Spleen (tissue), 11 donors: Measurements from ENCODE around the gene ABCA10. TPM values are rescaled to one million over a fixed set of nuclear protein-coding genes. Genes with fewer than 3 reads are reported as not detected.

Experiments used
- DNase-seq: peaks from one replicate; pipeline ENCODE4 v3.0.0-alpha.2; 2020
- H3K27ac ChIP-seq, 8 donors: fragments of 200-600 bp; sonication (generic) in 7 of 8; 1 replicate in 4 of 8; 2 replicates in 4 of 8; pipeline versions ENCODE4 v1.5.0 to v1.8.0; 2016 to 2021; ENCODE audit warnings: inconsistent platforms in 4 of 8, mild to moderate bottlenecking in 4 of 8, moderate library complexity in 1 of 8
- H3K27me3 ChIP-seq, 7 donors: fragments of 200-600 bp; sonication (generic) in 6 of 7; replicated peaks in 1 of 7; 1 replicate in 4 of 7; 2 replicates in 3 of 7; pipeline versions ENCODE4 v1.5.0 to v1.8.0; 2016 to 2021; ENCODE audit warnings: inconsistent platforms in 3 of 7, mild to moderate bottlenecking in 1 of 7
- H3K36me3 ChIP-seq, 6 donors: fragments of 200-600 bp; sonication (generic) in 5 of 6; 1 replicate in 4 of 6; 2 replicates in 2 of 6; pipeline versions ENCODE4 v1.5.0 to v1.8.0; 2016 to 2021; ENCODE audit warnings: inconsistent platforms in 2 of 6
- H3K4me1 ChIP-seq, 6 donors: fragments of 200-600 bp; sonication (generic) in 5 of 6; 1 replicate in 3 of 6; 2 replicates in 3 of 6; pipeline versions ENCODE4 v1.5.0 to v1.8.0; 2016 to 2021; ENCODE audit warnings: inconsistent platforms in 3 of 6
- H3K4me3 ChIP-seq, 8 donors: fragments of 200-600 bp; sonication (generic) in 7 of 8; 1 replicate in 4 of 8; 2 replicates in 4 of 8; pipeline versions ENCODE4 v1.5.0 to v1.8.0; 2016 to 2021; ENCODE audit warnings: inconsistent platforms in 4 of 8, mild to moderate bottlenecking in 4 of 8, moderate library complexity in 2 of 8
- H3K9me3 ChIP-seq, 8 donors: fragments of 200-600 bp; sonication (generic) in 7 of 8; 1 replicate in 4 of 8; 2 replicates in 4 of 8; pipeline versions ENCODE4 v1.5.0 to v1.8.0; 2016 to 2021; ENCODE audit warnings: inconsistent platforms in 4 of 8
- CTCF ChIP-seq, 11 experiments: fragments of 200-600 bp in 7 of 11; fragments of 450-650 bp in 4 of 11; sonication (generic) in 4 of 11; IDR thresholded peaks in 8 of 11; conservative IDR thresholded peaks in 3 of 11; 1 replicate in 7 of 11; 2 replicates in 4 of 11; pipeline versions ENCODE4 v1.4.0 to v1.8.0; 2016 to 2021; ENCODE audit warnings: antibody characterized with exemption in 11 of 11, inconsistent platforms in 4 of 11, mild to moderate bottlenecking in 1 of 11
- POLR2A ChIP-seq, 3 donors: fragments of 450-650 bp; IDR thresholded peaks; one replicate each; pipeline ENCODE4 v1.5.1; 2017; ENCODE audit warnings: antibody characterized with exemption in 3 of 3, mild to moderate bottlenecking in 1 of 3
- POLR2AphosphoS5 ChIP-seq, 3 donors: sonication (generic); formaldehyde crosslinking; IDR thresholded peaks; one replicate each; pipeline ENCODE4 v1.5.1; 2017; ENCODE audit warnings: antibody characterized with exemption in 3 of 3
- WGBS, 5 donors: extraction: QIAGEN DNeasy Blood & Tissue Kit in 3 of 5; methylation state at CpG; one replicate each; pipeline versions ENCODE4 v1.1.5 to v1.1.7; 2013 to 2018; 5-methylcytosine and 5-hydroxymethylcytosine counted together
- intact Hi-C: fragments of 100-400 bp; cut with DNase I; formaldehyde crosslinking; loops from one replicate; pipeline ENCODE4 v1.15.0; 2023; ENCODE audit warnings: low total_unique reads
- polyA plus RNA-seq, 3 donors: library from polyadenylated mRNA; stranded (reverse); fragments of 200-250 nt; gene quantifications; one replicate each; pipeline ENCODE4 v1.2.1, GENCODE V29; 2013
- total RNA-seq, 7 donors: library from RNA; depleted of rRNA in 3 of 7; stranded (reverse); fragments of >200 nt in 3 of 7; fragmentation: NEBNext Ultra II Directional in 4 of 7; extraction: Animal tissue kit (Norgen Biotek cat#: 25700) in 4 of 7; gene quantifications; one replicate each; pipeline versions ENCODE4 v1.1.0 to v1.2.1, GENCODE V29; 2016 to 2021
- donor health status: healthy with polysubstance abuse.
- donor health status: DM: no; HTN: no; CAD: no; lungs with moderate emphysema.
- donor health status: DM: no; HTN: no; CAD: no.
- donor health status: Bipolar disorder and iron deficiency.
- donor health status: healthy.
- donor health status: DM: no; HTN: no; CAD: no.
- donor health status: DM: yes; HTN: yes; CAD: no.

The ABCA10 gene
- total and polyA plus RNA-seq, 10 donors: 1.5 to 4.9 (median 2.4) TPM

- intact Hi-C loops: loop anchor here (5.0 kb wide), 1 partner anchor 458 kb away; no protein-coding TSS in a partner anchor
- Histone ChIP-seq H3K27ac (peak overlapping the region in 1 of 8 donors; percentile 27), H3K4me3 (no peak overlapping the region), H3K36me3 (no peaks in the 10 kb centered on the region), H3K4me1 (peaks cover 0 to 6% (median 2%) of the 10 kb centered on the region in 6 donors), H3K9me3 (peaks cover 7 to 36% (median 28%) of the 10 kb centered on the region in 8 donors), H3K27me3 (no peaks in the 10 kb centered on the region)
- peak; percentile 83 for DNase-seq
- 0 to 14% (median 4%) methylated on average over 1 of the region's 1 CpG for WGBS, 5 donors
- TF ChIP-seq POLR2AphosphoS5 (IDR thresholded peaks at IDR 0.05) (no peak), CTCF (IDR thresholded peaks at IDR 0.05 in 8 of 11, conservative IDR thresholded peaks at IDR 0.05 in 3 of 11) (peak; percentile 63 to 88 (median 76)), POLR2A (IDR thresholded peaks at IDR 0.05) (no peak)
These were observed 6.9 kb upstream of the ABCA10 start for GRCh38 chr17:69235338-69236058.

- H3K4me1 ChIP-seq: peaks cover 0 to 12% (median 9%) of the 10 kb centered on the region in 6 donors
- intact Hi-C loops: no loop called here
- DNase-seq: no peak
- H3K27ac ChIP-seq: no peak overlapping the region
- H3K36me3 ChIP-seq: no peaks in the 10 kb centered on the region
- H3K9me3 ChIP-seq: peaks cover 7 to 41% (median 29%) of the 10 kb centered on the region in 8 donors
- TF ChIP-seq POLR2AphosphoS5 (IDR thresholded peaks at IDR 0.05) (no peak), CTCF (IDR thresholded peaks at IDR 0.05 in 8 of 11, conservative IDR thresholded peaks at IDR 0.05 in 3 of 11) (no peak), POLR2A (IDR thresholded peaks at IDR 0.05) (no peak)
- H3K27me3 ChIP-seq: no peaks in the 10 kb centered on the region
- no peak overlapping the region for H3K4me3 ChIP-seq
These were observed 4.0 kb upstream of the ABCA10 start for GRCh38 chr17:69232650-69233049.

GRCh38 chr17:69231521-69231920 is 2.9 kb upstream of the ABCA10 start:
- Histone ChIP-seq H3K9me3 (peaks cover 7 to 41% (median 29%) of the 10 kb centered on the region in 8 donors), H3K27me3 (no peaks in the 10 kb centered on the region), H3K27ac (no peak overlapping the region), H3K4me1 (peaks cover 0 to 21% (median 12%) of the 10 kb centered on the region in 6 donors), H3K36me3 (no peaks in the 10 kb centered on the region), H3K4me3 (no peak overlapping the region)
- DNase-seq: no peak
- WGBS, 5 donors: 83 to 87% (median 86%) methylated on average over 1 of the region's 1 CpG
- TF ChIP-seq CTCF (IDR thresholded peaks at IDR 0.05 in 8 of 11, conservative IDR thresholded peaks at IDR 0.05 in 3 of 11): no peak
- TF ChIP-seq POLR2A (IDR thresholded peaks at IDR 0.05): no peak
- no peak for TF ChIP-seq POLR2AphosphoS5 (IDR thresholded peaks at IDR 0.05)
- intact Hi-C loops: no loop called here

GRCh38 chr17:69230939-69231338 is 2.3 kb upstream of the ABCA10 start:
- H3K4me1 ChIP-seq: peaks cover 0 to 21% (median 12%) of the 10 kb centered on the region in 6 donors
- no peaks in the 10 kb centered on the region for H3K27me3 ChIP-seq
- TF ChIP-seq POLR2AphosphoS5 (IDR thresholded peaks at IDR 0.05) (no peak), CTCF (IDR thresholded peaks at IDR 0.05 in 8 of 11, conservative IDR thresholded peaks at IDR 0.05 in 3 of 11) (no peak), POLR2A (IDR thresholded peaks at IDR 0.05) (no peak)
- 89 to 97% (median 94%) methylated on average over 3 of the region's 3 CpGs for WGBS, 5 donors
- H3K27ac ChIP-seq: no peak overlapping the region
- H3K9me3 ChIP-seq: peaks cover 7 to 41% (median 29%) of the 10 kb centered on the region in 8 donors
- H3K36me3 ChIP-seq: no peaks in the 10 kb centered on the region
- intact Hi-C loops: no loop called here
- DNase-seq: no peak
- no peak overlapping the region for H3K4me3 ChIP-seq
